Endometrial microvascular endothelial cells (primary cell): ENCODE data around the gene KIF4B. TPM values are rescaled to one million over a fixed set of nuclear protein-coding genes. Genes with fewer than 3 reads are reported as not detected.
"Not testable (repeated sequence)": the region's sequence is repeated elsewhere in the genome, so short reads cannot be mapped to it uniquely, and the experiment has no call there.

ENCODE experiments used
- in situ Hi-C: cut with HindIII; loops from 2 replicates; pipeline ENCODE4 v1.10.0; 2017; ENCODE audit warnings: low sequenced_read_pairs, low pct_unique_long_range_greater_than_20kb; ENCODE audit errors: inconsistent ontology term
- total RNA-seq: library from RNA; depleted of rRNA; stranded (reverse); fragments of >200 nt; gene quantifications from one replicate; pipeline ENCODE4 v1.2.3, GENCODE V29; 2015; ENCODE audit errors: inconsistent ontology term

KIF4B gene
- total RNA-seq, 1 donor from 2014 or later = 0.37 TPM

GRCh38 chr5:155004138-155004744 lies 9.3 kb upstream of the KIF4B start:
- in situ Hi-C loops = no loop called here

- in situ Hi-C loops = not testable (repeated sequence)
These were observed 7.3 kb upstream of the KIF4B start for GRCh38 chr5:155006265-155006664.

GRCh38 chr5:155008669-155009068 lies 4.9 kb upstream of the KIF4B start:
- in situ Hi-C loops = no loop called here

GRCh38 chr5:155010881-155011280 lies 2.7 kb upstream of the KIF4B start:
- in situ Hi-C loops = no loop called here

- in situ Hi-C loops = no loop called here
These were observed 1.7 kb downstream of the KIF4B start for GRCh38 chr5:155015239-155015638.

- in situ Hi-C loops = no loop called here
These were observed 4.1 kb downstream of the KIF4B start for GRCh38 chr5:155017610-155018009.

GRCh38 chr5:155019601-155020226 lies 6.2 kb downstream of the KIF4B start:
- in situ Hi-C loops = no loop called here

- in situ Hi-C loops = no loop called here
These were observed 8.3 kb downstream of the KIF4B start for GRCh38 chr5:155021842-155022241.

- in situ Hi-C loops = no loop called here
These were observed 9.8 kb downstream of the KIF4B start for GRCh38 chr5:155023320-155023719.

GRCh38 chr5:155024015-155024414 lies 10.5 kb downstream of the KIF4B start:
- in situ Hi-C loops = no loop called here

- in situ Hi-C loops = no loop called here
These were observed 12.3 kb downstream of the KIF4B start for GRCh38 chr5:155025895-155026294.

- in situ Hi-C loops = no loop called here
These were observed 14.6 kb downstream of the KIF4B start for GRCh38 chr5:155027993-155028629.

GRCh38 chr5:155029240-155029639 lies 15.7 kb downstream of the KIF4B start:
- in situ Hi-C loops = no loop called here

GRCh38 chr5:155034145-155034744 lies 20.7 kb downstream of the KIF4B start:
- in situ Hi-C loops = not testable (repeated sequence)

GRCh38 chr5:155035087-155035486 lies 21.5 kb downstream of the KIF4B start:
- in situ Hi-C loops = not testable (repeated sequence)

- in situ Hi-C loops = no loop called here
These were observed 27.6 kb downstream of the KIF4B start for GRCh38 chr5:155040984-155041653.

- in situ Hi-C loops = no loop called here
These were observed 31.0 kb downstream of the KIF4B start for GRCh38 chr5:155044591-155044990.

GRCh38 chr5:155046591-155046990 lies 33.0 kb downstream of the KIF4B start:
- in situ Hi-C loops = no loop called here

- in situ Hi-C loops = no loop called here
These were observed 34.3 kb downstream of the KIF4B start for GRCh38 chr5:155047818-155048217.
